AG04449 (cell line): ENCODE measurements around the gene RGS16.
A peak's percentile ranks its signal among the peaks of the same experiment; 100 is the strongest.

Source experiments
- CTCF ChIA-PET: fragments of 350-600 bp; formaldehyde crosslinking; extraction: SDS; loops from one replicate; lab custom pipeline; 2021; ENCODE audit warnings: antibody characterized with exemption; lab: Yijun Ruan, JAX
- POLR2A ChIA-PET: fragments of 400-600, 350-600 bp; formaldehyde crosslinking; extraction: SDS; loops from one replicate; lab custom pipeline; 2020; ENCODE audit warnings: antibody characterized with exemption, inconsistent platforms; lab: Yijun Ruan, JAX
- DNase-seq: peaks from one replicate; pipeline ENCODE4 v3.0.0-alpha.2; 2010; ENCODE audit warnings: low read depth, low spot score
- H3K4me3 ChIP-seq: 2 replicates; pipeline ENCODE4 v1.5.1; 2011; ENCODE audit warnings: low read depth, mild to moderate bottlenecking, control low read depth, low read length
- TF ChIP-seq, protein P1 (sequence below): IDR thresholded peaks from one replicate; pipeline ENCODE4 v1.5.1; 2011; ENCODE audit warnings: mild to moderate bottlenecking, moderate library complexity, low read length, control low read depth, inconsistent platforms; ENCODE audit not compliant: insufficient read depth; ENCODE audit errors: missing control alignments

The RGS16 gene

DNA sequence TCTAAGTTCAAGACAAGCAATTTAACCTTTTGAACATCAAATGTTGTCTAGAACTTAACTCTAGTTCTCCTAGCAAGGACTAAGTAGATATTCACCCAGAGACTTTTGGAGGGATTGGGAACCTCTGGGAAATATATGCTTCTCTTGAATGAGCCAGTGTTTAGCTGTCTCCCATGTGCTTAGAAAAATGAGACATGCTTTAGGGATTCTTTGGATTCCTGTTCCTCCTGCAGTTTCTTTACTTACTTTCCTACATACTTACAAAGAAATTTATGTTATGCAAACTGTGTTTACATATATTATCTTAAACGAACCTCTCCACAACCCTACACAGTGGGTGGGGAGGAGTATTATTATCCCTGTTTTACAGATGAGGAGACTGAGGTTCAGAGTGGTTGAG, 54.4 kb downstream of the RGS16 start:
- TF ChIP-seq, protein P1, sequence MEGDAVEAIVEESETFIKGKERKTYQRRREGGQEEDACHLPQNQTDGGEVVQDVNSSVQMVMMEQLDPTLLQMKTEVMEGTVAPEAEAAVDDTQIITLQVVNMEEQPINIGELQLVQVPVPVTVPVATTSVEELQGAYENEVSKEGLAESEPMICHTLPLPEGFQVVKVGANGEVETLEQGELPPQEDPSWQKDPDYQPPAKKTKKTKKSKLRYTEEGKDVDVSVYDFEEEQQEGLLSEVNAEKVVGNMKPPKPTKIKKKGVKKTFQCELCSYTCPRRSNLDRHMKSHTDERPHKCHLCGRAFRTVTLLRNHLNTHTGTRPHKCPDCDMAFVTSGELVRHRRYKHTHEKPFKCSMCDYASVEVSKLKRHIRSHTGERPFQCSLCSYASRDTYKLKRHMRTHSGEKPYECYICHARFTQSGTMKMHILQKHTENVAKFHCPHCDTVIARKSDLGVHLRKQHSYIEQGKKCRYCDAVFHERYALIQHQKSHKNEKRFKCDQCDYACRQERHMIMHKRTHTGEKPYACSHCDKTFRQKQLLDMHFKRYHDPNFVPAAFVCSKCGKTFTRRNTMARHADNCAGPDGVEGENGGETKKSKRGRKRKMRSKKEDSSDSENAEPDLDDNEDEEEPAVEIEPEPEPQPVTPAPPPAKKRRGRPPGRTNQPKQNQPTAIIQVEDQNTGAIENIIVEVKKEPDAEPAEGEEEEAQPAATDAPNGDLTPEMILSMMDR, result no peak
- CTCF ChIA-PET, result no interaction called here
- POLR2A ChIA-PET, result no interaction called here
- no peak overlapping the region for H3K4me3 ChIP-seq
- peak; percentile 9 for DNase-seq

DNA sequence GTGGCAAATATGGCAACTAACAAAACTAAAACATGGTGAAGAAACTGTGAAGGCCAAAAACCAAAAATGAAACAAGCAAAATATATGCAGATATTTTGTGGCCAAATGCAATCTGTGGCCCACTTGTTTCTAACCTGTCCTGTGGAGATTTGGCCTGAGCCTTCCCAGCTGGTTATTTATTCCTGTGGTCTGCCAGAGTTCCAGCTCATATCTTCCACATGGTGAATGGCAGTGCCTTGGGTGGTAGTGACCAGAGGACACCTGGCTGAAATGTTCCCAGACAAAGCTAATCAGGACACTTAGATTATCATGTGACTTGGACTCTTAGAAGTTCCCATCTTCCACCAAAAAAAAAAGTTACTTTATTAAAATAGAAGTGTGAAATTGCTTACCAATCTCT, 54.8 kb downstream of the RGS16 start:
- ChIA-PET CTCF (no interaction called here), POLR2A (no interaction called here)
- DNase-seq, result no peak
- TF ChIP-seq, protein P1, result no peak
- H3K4me3 ChIP-seq, result no peak overlapping the region
